Stimulated activated CD8-positive, alpha-beta memory T cell treated with anti-CD3 and anti-CD28 coated beads, Interleukin-15, amount 100 ng/mL, for 48 hours (primary cell): Measurements from ENCODE around the gene ZNF804A.
"Not testable (repeated sequence)": the region's sequence is repeated elsewhere in the genome, so short reads cannot be mapped to it uniquely, and the experiment has no call there.

Experiments used
- DNase-seq, 2 donors: peaks; one replicate each; pipeline ENCODE4 v3.0.0-alpha.2; 2020; ENCODE audit warnings: low read depth in 2 of 2

Gene ZNF804A

DNA sequence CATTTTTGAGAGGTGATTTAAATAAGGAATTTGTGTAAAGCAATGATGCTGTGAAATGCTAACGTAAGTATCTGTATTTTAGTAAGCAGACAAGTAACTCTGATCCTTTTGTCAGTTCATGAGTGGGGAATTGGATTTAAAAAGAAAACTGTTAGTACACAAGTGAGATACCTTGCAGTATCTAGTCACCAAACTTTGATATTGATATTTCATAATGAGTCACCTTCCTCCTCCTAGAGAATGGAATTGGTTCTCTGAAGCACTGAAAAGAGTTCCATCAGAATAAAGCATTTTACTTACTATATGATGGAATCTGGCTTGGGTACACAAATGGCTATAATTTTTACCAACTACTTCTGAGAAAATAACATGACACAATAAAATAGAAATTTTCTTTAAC is 232.2 kb downstream of the ZNF804A start:
- no peak for DNase-seq

DNA sequence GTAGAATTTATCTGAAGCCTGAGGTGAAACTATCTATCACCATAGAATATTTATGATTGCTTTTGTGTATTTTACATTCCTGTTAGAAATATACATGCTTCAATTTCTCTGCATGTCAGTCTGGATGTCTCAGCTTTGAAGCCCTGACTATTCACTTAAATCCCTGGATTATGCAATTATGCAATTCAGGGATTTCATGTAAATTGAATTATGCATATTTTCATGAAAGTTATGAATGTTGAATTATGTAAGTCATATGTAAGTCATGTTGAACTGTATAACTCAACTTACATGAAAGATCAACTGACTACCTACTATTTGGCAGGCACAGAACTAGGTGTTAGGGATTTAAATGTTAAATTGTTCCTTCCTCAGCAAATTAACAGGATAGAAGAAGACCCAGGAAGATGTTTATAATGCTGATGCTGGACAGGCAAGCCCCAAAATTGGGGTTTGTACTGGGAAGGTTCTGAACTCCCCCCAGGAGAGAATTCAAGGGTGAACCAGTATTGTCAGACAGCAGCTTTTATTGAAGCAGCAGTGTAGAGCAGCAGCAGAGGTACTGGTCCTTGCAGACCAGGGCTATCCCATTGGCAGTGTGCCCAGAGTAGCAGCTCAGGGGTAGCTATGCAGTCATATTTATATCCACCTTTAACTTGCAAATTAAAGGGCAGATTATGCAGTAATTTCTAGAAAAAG is 236.5 kb downstream of the ZNF804A start:
- DNase-seq = no peak

DNA sequence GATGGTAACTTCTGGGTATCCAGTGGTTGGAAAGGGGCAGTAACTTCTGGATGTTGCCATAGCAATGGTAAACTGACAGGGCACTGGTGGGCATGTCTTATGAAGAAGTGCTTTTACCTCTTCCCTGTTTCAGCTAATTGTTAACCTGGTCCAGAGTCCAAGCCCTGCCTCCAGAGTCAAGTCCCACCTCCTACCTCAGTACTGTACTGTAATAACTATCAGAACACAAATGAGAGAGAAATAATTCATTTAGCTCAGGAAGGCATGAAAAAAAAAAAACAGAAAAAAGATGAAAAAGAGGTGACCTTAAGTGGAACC is 237.0 kb downstream of the ZNF804A start:
- no peak for DNase-seq

DNA sequence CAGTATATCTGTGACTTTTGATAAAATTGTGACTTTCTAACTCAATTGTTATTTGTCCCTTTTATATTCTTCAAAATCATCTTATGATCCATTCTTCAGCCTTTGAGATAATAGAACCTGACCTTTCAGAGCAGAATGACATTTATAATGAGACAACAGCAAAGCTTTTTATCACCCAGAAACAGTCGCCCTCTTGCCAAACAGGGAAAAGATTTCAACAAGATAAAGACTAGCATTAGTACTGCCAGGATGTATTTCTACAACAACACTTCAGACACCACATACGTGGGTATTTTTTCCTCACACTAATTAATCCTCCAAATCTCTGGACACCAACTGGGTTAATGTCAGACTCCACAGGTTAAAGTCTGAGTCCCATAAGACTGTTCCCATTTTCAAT is 249.0 kb downstream of the ZNF804A start:
- DNase-seq = no peak

DNA sequence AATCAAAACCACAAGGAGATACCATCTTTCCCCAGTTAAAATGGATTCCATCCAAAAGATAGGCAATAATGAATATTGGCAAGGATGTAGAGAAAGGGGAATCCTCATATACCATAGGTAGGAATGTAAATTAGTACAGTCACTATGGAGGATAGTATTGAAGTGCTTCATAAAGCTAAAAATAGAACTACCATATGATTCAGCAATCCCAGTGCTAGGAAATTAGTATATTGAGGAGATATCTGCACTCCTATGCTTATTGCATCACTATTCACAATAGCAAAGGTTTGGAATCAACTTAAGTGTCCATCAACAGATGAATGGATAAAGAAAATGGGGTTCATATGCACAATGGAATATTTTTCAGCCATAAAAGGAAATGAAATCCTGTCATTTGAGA is 251.2 kb downstream of the ZNF804A start:
- no peak for DNase-seq

DNA sequence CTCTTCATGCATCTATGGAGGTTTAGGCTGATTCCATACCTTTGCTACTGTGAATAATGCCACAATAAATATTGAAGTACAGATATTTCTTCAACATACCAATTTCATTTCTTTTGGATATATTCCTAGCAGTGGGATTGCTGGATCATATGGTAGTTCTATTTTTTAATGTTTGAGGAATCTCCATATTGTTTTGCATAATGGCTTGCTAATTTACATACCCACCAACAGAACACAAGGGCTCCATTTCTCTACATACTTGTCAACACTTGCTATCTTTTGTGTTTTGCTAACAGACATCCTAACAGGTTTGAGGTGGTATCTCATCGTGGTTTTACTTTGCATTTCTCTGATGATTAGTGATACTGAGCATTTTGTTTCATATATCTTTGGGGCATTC is 253.2 kb downstream of the ZNF804A start:
- DNase-seq = no peak

DNA sequence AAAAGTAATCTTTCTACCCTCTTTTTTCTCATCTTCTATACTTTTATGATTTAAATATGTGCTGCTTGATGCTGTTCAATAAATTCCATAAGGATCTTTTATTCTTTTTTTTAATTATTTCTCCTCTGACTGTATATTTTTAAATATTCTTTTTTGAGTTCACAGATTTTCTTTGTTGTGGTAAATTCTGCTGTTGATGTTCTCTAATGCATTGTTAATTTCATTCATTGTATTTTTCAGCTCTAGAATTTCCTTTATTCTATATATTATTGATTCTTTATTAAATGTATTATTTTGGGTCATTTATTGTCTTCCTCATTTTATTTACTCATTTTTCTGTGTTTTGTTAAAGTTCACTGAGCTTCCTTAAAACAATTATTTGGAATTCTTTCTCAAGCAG is 260.9 kb downstream of the ZNF804A start:
- no peak for DNase-seq

DNA sequence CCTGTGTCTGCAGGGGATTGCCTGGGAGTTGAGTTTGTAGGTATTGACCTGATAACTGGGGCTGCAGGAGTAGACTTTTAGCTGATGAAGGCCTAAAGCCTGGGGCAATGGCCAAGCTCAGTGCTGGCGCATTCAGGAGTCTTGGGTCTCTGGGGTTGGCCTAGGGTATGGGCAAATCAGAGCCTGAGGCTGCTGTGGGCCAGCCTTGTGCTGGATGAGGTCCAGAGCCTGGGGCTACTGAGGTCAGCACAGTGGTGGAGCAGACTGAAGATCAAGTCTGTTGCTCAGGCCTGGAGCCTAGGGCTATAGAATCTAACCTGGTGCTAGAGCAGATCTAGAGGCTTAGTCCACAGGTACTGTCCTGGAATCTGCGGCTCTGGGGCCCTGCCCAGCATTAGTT is 262.4 kb downstream of the ZNF804A start:
- DNase-seq = no peak

DNA sequence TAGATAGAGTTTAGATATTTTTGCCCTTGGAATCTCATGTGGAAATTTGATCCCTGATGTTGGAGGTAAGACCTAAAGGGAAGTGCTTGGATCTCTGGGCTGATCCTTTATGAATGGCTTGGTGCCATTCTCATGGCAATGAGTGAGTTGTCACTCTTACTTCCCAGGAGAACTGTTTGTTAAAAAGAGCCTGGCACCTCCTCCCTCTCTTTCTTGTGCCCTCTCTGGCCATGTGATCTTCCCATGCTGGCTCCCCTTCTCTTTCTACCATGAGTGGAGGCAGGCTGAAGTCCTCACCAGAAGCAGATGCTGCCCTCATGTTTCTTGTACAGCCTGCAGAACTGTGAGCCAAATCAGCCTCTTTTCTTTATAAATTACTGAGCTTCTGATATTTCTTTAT is 276.9 kb downstream of the ZNF804A start:
- no peak for DNase-seq

DNA sequence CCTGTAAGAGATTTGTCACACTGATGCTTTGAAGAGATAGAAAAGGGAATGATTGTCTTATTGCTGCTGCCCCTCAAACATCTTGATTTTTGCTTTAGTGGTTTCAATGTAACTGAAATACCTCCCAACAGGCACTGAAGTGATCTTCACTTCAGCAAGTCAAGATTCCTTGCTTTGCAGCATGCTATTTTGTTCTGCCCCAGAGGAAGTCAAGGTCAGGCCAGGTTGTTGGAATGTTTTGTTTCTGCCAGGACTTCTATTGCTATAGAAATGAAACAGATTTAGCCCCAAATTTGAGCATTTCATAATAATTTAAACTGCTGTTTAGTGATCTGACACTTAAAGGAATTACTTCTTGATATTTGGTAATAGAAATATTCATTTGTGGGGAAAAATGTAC is 277.6 kb downstream of the ZNF804A start:
- no peak for DNase-seq

DNA sequence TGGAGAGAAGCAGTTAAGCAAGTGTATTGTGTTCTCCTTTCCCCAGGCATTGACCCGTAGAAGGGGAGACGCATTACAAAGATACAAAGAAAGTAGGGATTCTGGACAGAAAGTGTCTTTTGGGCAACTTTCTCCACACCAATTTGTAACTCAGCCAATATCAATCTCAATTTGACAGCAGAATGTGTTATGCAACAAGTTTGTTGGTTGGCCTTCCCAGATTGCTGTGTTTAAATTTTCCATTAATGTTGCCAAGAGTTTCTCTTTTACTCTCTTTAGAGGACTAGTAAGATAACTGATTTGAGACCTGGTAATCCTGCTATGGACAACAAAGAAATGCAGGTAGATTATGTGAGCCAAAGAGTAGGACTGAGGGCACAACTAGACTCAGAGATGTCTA is 279.6 kb downstream of the ZNF804A start:
- no peak for DNase-seq

DNA sequence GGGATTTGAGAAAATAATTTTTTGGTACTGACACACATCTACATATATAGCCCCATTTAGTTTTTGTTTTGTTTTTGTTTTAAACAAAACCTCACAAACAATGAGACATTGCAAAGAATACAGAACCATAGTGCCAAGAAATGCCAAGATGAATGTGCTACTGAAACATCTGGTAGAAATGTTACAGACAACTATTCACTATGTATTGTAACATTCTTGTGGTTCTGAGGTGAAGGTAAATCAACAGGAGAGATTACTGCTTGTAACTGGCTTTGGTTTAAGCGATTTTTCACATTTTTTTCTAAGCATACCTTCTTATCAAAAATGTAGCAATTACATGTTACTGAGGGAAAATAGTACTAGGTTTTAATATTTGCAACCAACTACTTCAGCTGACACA is 281.3 kb downstream of the ZNF804A start:
- no peak for DNase-seq

DNA sequence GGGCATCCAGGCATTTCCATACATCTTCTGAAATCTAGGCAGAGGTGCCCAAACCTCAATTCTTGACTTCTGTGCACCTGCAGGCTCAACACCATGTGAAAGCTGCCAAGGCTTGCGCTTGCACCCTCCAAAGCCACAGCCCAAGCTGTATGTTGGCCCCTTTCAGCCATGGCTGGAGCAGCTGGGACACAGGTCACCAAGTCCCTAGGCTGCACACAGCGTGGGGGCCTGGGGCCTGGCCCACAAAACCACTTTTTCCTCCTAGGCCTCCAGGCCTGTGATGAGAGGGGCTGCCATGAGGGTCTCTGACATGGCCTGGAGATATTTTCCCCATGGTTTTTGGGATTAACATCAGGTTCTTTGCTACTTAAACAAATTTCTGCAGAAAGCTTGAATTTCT is 288.3 kb downstream of the ZNF804A start:
- not testable (repeated sequence) for DNase-seq

DNA sequence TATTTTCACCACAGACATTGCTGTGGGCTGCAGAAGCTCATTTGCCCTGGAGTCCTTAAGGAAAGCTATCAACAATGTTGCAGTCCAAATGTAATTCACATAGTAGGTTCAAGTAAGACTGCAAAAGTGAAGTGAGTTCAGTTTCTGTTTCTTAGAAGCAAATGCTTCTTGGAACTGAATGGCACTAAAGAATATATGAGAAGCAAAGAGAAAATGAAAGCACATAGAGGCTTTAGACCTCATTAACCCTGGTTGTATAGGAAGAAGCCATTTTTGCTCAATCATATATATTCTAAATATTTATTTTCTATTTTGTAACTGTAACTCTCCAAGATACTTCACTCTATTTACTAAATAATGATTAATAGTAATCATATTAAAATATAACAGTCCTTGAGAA is 292.0 kb downstream of the ZNF804A start:
- no peak for DNase-seq

DNA sequence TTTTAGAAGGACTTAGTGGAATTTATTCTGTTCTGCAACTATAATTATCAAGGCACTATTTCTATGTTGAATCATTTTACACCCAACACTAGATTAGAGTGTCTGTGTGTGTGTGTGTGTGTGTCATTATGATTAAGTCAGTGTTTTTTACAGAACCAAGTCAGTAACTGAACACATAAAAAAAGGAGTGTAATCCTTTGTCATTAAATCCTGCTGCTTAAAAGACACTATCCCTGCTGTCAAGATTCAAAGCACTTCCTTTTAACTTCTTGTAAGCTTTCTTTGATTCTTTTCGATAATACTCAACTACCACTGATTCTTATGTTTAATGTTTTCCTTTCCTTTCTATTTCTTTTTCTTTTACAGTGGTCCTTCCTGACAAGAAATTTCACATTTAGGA is 306.7 kb downstream of the ZNF804A start:
- no peak for DNase-seq

DNA sequence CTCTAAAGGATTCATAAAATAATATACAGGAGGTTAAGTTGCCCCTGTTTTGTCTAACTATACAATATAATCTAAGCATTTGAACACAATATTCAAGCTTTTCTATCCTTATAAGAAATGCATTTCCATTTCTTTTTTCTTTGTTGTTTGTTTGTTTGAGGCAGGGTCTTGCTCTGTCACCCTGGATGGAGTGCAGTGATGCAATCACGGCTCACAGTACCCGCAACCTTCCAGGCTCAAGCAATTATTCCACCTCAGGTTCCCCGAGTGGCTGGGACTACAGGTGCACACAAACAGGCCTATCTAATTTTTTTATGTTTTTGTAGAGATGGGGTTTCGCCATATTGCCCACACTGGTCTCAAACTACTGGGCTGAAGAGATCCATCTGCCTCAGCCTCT is 307.8 kb downstream of the ZNF804A start:
- DNase-seq = no peak

DNA sequence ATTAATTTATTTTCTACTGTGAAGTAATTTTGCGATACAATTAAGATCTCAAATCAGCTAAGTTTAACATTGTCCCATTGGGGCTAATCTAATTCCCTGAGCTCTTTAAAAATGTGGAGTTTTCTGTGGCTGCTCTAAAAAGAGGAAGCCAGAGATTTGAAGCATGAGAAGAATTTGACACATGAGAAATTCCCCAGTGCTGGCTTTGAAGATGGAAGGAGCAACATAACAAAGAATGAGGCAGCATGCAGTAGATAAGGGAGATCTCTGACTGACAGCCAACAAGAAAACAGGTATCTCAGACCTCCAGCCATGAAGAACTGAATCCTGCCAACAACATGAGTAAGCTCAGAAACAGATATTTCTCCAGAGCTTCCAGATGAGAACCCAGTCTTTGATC is 308.4 kb downstream of the ZNF804A start:
- DNase-seq = no peak

DNA sequence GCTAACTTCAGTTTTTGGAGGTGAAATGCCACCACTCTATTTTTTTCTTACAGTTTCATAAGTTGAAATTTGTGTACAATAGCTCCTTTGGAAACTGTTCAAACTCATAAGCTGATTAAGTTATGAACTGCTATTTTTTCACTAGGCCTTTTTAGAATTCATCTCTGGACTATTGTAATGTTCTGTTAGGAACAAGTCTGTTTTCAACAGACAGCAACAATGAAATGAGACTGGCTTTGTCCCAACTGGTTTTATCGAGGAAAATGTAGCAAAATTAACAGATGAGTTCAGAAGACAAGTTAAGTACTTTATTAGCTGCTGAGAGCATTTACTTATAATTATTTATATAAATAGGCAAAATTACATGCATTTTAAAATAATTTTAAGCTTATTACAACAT is 310.6 kb downstream of the ZNF804A start:
- no peak for DNase-seq

DNA sequence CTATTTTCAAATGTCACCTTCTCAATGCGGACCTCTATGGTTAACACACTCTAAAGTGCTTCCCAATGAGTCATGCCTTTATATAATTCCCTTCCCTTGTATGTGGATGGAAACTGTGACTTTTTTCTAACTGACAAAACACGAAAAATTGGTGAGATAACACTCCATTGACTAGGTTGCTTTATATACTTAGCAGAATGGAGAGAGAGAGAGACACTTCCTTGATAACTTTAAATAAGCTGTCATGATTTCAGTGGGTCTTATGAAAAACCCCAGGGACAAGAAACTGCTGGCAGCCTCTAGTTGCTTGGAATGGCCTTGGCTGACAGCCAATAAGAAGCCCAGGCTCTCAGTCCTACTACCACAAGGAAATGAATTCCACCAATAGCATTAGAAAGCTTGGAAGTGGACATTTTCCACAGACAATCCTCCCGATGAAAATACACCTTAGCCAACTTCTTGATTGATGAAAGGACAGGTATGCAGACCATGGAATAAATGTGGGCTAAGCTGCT is 322.2 kb downstream of the ZNF804A start:
- no peak for DNase-seq

DNA sequence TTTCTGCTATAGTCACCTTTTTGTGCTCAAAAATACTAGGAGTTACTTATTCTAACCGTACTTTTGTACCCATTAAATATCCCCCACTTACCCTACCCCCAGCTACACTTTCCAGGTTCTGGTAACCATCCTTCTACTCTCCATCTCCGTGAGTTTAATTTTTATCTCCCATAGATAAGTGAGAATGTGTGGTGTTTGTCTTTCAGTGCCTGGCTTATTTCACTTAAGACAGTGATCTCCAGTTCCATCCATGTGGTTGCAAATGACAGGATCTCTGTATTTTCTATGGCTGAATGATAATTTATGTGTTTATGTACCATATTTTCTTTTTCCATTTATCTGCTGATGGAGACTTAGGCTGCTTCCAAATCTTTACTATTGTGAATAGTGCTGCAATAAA is 323.3 kb downstream of the ZNF804A start:
- no peak for DNase-seq

DNA sequence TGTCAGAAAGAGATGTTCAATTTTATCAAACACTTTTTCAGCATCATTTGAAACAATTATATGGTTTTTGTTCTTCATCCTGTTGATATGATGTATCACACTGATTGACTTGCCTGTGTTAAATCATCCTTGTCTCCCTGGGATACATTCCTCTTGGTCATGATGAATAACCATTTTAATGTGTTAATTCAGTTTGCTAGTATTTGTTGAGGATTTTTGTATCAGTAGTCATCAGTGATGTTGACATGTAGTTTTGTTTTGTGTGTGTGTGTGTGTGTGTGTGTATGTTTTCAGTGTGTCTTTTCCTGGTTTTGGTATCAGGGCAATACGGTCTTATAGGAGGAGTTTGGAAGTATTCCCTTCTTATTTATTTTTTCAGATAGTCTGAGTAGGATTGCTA is 325.4 kb downstream of the ZNF804A start:
- no peak for DNase-seq

DNA sequence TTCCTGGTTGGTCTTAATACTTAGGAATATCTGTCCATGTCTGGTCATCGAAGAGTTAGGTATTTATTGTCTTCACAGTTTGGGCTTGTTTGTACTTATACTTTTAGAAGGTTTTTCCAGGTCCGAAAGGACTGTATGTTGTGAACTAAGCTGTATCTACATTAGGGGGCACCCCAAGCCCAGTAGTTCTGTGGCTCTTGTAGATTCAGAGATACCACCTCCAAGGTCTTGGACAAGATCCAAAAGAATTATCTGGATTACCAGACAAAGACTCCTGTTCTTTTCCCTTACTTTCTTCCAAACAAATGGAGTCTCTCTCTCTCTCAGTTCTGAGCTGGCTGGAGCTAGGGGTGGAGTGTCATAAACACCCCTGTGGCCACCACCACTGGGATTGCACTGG is 328.7 kb downstream of the ZNF804A start:
- DNase-seq = no peak

DNA sequence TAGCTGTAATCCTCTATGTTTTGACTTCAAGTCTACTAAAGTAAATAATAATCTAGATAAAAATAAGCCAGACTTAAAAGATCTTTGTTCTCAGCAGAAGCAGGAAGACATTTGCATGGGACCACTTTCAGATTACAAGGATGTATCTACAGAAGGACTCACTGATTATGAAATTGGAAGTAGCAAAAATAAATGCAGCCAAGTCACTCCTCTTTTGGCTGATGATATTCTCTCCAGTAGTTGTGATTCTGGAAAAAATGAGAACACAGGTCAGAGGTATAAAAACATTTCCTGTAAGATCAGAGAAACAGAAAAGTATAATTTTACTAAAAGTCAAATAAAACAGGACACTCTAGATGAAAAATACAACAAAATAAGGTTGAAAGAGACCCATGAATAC is 338.4 kb downstream of the ZNF804A start:
- DNase-seq = no peak

DNA sequence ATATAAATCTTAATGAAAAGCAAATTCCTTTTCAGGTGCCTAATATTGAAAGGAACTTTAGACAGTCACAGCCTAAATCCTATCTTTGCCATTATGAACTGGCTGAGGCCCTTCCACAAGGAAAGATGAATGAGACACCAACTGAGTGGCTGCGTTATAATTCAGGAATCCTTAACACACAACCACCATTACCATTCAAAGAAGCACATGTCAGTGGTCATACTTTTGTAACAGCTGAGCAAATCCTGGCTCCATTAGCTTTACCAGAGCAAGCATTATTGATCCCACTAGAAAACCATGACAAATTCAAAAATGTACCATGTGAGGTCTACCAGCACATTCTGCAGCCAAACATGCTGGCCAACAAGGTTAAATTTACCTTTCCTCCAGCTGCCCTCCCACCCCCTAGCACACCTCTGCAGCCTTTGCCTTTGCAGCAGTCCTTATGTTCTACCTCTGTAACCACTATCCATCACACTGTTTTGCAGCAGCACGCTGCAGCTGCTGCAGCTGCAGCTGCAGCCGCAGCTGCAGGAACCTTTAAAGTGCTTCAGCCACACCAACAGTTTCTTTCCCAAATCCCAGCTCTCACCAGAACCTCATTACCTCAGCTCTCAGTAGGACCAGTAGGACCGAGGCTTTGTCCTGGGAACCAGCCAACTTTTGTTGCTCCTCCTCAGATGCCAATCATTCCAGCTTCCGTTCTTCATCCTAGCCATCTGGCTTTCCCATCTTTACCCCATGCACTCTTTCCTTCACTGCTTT is 340.1 kb downstream of the ZNF804A start:
- no peak for DNase-seq
